Prostate gland (tissue), 2 donors: ENCODE measurements around the gene ELK4.
A peak's percentile ranks its signal among the peaks of the same experiment; 100 is the strongest.

Source experiments
- CTCF ChIP-seq, 4 experiments: fragments of 200-600 bp in 2 of 4; fragments of 450-650 bp in 2 of 4; sonication (generic) in 2 of 4; IDR thresholded peaks; 1 replicate in 3 of 4; 2 replicates in 1 of 4; pipeline ENCODE4 v1.5.1; 2016 to 2019; ENCODE audit warnings: antibody characterized with exemption in 4 of 4, mild to moderate bottlenecking in 2 of 4, moderate library complexity in 2 of 4
- POLR2A ChIP-seq: fragments of 450-650 bp; IDR thresholded peaks from one replicate; pipeline ENCODE4 v1.6.1; 2016; ENCODE audit warnings: antibody characterized with exemption, mild to moderate bottlenecking

GRCh38 chr1:205568469-205569361, 63.1 kb downstream of the ELK4 start:
- peak in 2 of 4 experiments; percentile 23 to 29 for TF ChIP-seq CTCF (IDR thresholded peaks at IDR 0.05)
- peak; percentile 38 for TF ChIP-seq POLR2A
